HUDEP-2 (cell line): ENCODE results near the gene CLPTM1.
"Not testable (repeated sequence)": the region's sequence is repeated elsewhere in the genome, so short reads cannot be mapped to it uniquely, and the experiment has no call there.

Experiments
- DNase-seq, 76 experiments: peaks; one replicate each; lab custom pipeline; 2025; ENCODE audit not compliant: unreplicated experiment in 76 of 76; lab: John Stamatoyannopoulos, UW

CLPTM1 gene

DNA sequence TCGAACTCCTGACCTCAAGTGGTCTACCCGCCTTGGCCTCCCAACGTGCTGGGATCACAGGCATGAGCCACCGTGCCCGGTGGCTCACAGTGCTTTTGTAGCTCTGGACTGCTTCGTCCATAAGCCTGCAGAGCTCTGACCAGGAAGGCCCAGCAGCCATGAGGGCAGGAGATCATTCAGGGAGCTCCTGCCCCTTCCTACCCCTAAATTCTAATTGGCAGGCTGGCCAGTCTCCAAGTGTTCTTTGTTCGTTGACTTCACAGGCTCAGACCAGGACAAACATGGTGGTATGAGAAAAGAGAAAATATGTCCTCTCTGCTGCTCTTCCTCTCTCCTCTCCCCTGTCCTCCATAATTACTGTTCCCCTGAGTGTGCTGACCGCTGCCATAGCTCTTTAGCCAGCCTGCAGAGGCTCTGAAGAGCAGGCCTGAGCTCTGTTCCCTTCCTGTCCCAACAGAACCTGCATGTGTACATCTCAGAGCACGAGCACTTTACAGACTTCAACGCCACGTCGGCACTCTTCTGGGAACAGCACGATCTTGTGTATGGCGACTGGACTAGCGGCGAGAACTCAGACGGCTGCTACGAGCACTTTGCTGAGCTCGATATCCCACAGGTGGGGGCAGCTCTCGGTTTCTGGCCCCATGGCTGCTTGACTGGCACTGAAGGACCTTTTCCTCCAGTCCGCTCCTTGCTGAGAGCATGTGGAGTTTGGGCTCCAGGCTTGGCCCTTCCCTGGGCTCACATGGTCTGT lies 19.0 kb downstream of the CLPTM1 start:
- DNase-seq, result no peak

DNA sequence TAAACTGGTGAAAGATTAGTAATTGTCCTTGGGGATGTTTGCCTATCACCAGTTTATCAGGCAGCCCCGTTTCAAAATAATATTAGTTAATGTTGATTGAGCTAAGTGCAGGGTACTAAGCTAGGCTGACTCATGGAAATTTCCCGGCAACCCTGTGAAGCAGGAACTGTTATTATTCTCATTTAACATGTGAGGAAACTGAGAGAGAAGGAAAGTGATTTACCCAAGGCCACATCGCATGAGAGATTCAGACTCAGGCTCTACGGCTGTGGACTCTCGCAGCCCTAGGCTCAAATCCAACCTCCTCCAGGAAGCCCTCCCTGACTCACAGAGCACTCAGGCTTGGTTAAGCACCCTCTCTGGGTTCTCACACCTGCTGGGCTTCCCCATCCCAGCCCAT lies 19.7 kb downstream of the CLPTM1 start:
- no peak for DNase-seq

DNA sequence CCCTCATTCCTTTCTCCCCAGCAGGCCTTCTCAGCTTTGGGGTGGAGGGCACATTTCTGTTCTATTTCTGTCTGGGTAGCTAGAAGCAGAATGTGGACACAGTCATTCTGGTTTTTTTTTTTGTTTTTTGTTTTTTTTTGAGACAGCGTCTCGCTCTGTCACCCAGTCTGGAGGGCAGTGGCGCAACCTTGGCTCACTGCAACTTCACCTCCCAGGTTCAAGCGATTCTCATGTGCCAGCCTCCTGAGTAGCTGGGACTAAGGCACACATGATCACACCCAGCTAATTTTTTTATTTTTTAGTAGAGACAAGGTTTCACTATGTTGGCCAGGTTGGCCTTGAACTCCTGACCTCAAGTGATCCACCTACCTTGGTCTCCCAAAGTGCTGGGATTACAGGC lies 20.3 kb downstream of the CLPTM1 start:
- no peak for DNase-seq

DNA sequence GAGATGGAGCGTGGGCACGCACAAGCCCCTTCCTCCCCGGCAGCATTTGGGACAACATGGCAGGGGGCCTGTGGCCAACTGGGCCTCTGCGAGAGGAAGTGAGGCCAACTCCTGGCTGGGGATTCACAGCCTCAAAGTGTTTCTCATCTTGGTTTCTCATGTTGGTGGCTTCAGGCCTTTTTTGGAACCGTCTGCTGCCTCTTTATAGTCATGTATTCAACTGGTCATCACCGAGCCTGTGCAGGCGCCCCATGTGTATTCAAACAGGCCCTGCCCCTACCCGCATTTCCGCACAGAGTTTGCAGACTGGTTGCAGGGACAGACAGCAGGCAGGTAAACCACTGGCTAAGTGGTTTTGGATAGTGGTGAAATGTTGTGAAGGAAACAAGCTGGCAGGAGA lies 28.8 kb downstream of the CLPTM1 start:
- no peak for DNase-seq

DNA sequence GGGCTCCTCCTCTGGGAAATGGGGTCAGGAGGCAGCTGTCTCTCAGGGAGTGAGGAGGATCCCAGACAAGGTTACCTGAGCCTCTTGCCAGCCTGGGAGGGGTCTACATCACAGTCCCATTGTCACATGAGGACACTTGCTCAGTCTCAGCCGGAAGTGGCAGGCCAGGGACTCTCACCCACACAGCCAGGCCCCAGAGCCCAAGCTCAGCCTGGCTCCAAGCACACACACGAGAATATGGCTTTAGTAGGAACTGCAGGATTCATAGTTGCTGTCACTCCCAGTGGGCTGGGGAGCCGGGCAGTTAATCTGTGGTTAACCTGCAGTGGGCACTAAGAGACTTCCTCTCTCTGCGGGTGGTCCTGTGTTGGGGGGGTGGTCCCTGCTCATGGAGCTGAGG lies 30.3 kb downstream of the CLPTM1 start:
- DNase-seq, result no peak

DNA sequence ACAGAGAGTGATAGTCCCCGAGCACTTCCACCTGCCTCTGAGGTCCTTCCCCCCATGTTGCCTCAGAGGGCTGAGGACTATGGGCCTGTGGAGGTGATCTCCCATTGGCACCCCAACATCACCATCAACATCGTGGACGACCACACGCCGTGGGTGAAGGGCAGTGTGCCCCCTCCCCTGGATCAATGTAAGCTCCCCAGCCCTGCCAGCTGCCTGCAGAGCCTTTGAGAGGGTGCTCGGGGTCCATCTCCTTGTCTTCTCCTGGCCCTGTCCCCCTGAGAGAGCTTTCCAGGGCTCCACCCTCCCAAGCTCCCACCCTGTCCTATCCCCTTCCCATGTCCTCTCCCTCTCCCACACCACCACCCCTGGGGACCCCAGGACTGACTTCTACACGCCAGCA lies 31.2 kb downstream of the CLPTM1 start:
- no peak for DNase-seq

DNA sequence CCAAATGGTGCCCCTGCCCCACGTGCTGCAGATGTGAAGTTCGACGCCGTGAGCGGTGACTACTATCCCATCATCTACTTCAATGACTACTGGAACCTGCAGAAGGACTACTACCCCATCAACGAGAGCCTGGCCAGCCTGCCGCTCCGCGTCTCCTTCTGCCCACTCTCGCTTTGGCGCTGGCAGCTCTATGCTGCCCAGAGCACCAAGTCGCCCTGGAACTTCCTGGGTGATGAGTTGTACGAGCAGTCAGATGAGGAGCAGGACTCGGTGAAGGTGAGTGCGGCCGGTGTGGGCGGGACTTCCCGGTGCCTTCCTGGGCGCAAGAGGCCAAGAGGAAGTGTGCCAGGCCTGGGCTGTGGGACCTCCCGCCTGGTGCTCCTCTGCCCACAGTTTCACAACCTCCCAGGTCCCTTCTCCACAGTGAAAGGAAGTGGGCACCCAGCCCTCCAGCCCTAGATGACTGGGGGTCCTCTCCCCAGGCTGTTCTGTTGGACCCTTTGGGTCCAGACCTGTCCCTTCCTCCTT lies 32.0 kb downstream of the CLPTM1 start:
- DNase-seq, result no peak

DNA sequence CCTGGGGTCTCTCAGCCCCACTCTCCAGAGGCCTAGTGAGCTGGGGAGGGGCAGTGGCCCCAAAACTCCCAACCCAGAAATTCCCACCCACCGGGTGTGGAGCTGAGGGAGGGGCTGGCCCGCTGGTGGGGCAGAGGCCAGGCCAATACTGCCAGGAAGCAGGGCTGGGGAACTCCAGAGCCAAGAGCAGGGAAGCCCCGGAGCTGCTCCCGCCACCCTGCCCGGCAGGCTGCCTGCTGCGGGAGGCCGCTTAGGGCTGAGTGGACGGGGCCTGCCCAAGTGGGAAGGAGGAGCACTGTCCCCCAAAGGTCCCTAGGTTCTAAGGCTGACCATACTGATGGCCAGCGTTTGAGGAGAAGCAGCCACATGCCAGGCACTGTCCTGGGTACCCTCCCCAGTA lies 33.1 kb downstream of the CLPTM1 start:
- no peak for DNase-seq

DNA sequence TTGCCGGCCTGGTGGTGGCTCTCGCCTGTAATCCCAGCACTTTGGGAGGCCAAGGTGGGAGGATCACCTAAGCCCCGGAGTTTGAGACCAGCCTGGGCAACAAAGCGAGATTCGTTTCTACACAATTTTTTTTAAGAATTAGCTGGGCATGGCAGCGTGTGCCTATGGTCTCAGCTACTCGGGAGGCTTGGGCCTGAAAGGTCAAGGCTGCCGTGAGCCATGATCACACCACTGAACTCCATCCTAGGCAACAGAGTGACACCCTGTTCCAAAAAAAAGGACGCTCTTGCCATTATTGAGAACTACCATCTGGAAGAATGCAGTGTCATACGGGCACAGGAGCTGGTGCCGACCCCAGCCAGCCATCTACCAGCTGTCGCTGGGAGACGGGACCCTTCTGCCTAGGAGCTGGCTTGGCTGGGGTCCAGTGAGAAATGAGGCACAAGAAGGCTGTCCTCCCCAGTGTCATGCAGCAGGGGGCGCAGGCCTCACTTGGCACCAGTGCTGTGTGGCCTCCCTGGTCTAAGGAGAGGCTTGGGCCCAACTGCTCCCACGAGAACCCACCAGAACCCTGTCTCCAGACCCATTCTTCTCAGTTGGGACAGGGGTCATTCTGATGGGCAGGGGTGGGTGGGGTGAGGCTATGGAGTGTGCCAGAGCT lies 33.8 kb downstream of the CLPTM1 start:
- DNase-seq, result peak in 71 of 76 experiments; percentile 15 to 86 (median 67)

DNA sequence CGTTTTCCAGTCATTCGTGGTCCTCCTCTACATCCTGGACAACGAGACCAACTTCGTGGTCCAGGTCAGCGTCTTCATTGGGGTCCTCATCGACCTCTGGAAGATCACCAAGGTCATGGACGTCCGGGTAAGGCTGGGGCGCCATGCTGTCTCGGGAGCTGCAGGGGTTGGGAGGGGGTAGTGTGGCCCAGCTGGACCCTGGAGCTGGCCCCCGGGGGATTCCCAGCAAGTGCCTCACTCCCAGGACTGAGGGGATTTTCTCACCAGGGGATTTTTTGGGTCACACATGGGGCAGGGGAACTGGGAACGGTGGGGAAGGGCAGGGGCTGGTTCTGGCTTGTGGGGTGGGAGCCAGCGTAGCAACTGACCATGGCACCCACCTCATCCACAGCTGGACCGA lies 35.3 kb downstream of the CLPTM1 start:
- no peak for DNase-seq

DNA sequence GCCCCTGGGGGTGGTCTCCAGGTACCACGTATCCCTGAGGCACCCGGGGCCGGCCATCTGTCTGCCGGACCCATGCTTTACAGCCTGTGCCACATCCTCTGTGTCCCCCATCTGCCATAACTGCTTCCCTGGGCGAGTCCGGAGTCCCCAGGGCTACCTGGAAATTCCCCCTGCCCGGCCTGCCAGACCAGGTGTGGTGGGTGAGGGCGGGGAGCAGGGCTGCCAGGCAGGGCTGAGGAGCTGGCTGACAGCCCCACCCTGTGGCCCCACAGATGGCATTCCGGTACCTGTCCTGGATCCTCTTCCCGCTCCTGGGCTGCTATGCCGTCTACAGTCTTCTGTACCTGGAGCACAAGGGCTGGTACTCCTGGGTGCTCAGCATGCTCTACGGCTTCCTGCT lies 35.8 kb downstream of the CLPTM1 start:
- no peak for DNase-seq

DNA sequence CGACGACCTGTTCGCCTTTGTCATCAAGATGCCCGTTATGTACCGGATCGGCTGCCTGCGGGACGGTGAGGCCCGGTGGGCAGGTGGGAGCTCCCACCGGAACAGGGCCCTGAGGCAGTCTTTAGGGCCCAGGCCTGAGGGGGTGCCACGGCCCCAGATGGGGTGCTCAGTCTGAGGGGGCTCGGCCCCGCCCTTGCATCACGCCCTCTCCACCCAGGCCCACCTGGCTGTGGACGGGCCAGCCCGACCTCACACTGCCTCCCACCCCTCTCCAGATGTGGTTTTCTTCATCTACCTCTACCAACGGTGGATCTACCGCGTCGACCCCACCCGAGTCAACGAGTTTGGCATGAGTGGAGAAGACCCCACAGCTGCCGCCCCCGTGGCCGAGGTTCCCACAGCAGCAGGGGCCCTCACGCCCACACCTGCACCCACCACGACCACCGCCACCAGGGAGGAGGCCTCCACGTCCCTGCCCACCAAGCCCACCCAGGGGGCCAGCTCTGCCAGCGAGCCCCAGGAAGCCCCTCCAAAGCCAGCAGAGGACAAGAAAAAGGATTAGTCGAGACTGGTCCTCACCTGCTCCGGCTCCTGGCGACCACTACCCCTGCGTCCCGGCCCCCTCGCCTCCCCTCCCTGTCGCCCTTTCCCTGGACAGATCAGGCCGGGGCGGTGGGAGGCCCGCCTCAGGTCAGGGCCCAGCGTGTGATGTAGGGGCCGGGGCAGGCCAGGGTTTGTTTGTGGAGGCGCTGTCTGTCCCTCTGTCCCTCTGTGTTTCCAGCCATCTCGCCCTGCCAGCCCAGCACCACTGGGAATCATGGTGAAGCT lies 37.4 kb downstream of the CLPTM1 start:
- no peak for DNase-seq

DNA sequence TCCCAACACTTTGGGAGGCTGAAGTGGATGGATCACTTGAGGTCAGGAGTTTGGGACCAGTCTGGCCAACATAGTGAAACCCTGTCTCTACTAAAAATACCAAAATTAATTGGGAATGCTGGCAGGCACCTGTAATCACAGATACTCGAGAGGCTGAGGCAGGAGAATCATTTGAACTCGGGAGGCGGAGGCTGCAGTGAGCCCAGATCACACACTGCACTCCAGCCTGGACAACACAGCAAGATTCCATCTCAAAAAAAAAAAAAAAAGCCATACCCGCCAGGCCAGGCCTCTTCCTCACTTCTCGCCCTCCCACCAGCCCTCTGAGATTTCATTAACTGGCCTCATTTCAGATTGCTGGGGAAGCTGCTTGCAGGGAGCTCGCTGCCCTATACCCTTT lies 38.3 kb downstream of the CLPTM1 start:
- no peak for DNase-seq

DNA sequence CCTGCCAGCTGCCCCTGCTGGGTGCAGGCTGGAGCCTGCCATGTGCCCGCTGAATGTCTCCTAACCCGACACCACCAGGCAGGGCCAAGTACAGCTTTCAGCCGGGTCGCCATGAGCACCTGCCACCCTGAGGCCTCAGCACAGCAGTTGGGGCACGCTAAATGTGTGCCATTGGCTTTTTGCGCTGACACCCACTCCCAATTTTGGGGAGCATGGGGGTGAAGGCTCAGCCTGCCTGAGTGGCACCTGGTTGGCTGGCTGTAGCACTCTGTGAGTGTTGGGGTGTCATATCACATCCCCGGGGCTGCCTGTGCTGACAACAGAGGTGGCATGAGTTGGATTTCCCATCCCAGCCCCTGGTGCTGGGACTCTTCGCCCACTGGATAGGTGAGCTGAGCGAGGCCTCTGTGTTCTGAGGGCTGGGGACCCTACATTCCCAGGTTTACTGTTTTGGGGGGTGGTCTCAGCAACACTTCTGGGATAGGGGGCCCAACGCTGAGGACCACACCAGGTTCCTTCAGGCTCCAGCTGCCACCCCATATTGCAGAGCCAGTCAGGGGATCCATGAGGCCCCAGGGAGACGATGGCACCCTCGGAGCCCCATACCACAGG lies 38.9 kb downstream of the CLPTM1 start:
- DNase-seq, result no peak

DNA sequence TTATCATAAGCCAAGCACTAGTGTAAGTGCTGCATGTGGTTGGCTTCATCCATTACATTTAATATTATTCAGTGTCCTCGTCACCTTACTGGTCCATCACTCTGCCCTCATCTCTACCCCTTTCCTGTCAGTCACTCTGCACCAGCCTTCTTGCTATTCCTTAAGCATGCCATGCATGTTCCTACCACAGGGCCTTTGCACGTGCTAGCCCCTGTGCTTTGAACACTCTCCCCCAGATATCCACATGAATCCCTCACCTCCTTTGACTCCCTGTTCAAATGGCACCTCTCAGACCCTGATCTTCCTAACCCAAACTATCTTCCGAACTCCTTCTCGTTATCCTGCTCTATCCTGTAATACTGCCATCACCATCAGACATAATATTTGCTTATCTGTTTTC lies 42.8 kb downstream of the CLPTM1 start:
- no peak for DNase-seq

DNA sequence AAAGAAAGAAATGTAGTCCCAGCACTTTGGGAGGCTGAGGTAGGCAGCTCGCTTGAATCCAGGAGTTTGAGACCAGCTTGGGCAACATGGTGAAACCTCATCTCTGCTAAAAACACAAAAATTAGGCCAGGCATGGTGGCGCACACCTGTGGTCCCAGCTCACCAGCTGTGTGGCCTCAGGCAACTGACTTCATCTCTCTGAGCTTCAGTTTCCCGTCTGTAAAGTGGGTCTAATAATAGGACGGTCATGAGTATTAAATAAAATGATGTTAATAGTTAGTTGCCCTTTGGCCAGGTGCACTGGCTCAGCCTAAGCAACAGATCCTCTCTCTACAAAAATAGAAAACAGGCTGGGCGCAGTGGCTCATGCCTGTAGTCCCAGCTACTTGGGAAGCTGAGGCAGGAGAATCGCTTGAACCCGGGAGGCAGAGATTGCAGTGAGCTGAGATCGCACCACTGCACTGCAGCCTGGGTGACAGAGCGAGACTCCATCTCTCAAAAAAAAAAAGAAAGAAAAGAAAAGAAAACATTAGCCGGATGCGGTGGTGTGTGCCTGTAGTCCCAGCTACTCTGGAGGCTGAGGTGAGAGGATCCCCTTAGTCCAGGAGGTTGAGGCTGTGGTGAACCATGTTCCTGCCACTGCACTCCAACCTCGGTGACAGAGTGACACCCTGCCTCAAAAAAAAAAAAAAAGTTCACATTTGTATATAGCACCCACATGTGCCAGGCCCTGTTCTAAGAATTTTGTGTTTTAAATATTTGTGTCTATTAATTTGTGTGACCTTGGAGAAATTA lies 44.1 kb downstream of the CLPTM1 start:
- not testable (repeated sequence) for DNase-seq

DNA sequence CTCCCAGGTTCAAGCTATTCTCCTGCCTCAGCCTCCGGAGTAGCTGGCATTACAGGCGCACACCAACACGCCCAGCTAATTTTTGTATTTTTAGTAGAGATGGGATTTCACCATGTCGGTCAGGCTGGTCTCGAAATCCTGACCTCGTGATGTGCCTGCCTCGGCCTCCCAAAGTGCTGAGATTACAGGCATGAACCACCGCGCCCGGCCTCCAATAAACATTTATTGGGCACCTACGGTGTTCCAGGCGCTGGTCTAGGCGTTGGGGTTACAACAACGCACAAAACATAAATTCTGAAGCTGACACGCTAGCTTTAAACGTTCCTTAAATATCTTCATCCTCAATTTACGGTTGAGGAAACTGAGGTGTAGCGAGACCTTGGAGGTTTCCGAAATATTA lies 45.5 kb downstream of the CLPTM1 start:
- not testable (repeated sequence) for DNase-seq

DNA sequence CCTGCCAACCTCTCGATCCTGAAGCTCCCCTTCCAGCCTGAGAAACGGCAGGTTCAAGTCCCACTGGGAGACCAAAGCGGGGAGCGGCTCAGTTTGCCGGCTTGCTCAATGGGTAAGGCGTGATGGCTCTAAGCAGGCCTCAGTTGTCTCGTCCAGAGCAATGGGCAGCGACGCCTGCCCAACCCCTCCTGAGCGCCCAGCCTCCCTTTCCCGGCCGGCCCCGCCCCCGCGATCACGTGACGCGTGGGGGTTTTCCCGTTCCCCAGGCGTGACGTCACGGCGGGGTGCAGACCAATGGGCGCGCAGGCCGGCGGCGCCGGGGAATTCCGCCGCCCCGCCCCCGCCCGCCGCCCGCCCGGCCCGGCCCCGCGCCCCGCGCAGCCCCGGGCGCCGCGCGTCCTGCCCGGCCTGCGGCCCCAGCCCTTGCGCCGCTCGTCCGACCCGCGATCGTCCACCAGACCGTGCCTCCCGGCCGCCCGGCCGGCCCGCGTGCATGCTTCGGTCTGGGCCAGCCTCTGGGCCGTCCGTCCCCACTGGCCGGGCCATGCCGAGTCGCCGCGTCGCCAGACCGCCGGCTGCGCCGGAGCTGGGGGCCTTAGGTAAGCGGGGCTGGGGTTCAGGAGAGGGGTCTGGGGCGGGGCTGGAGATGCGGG lies 46.0 kb downstream of the CLPTM1 start, which contains the start of gene RELB:
Gene RELB, plus strand, starts transcription at position 378 of the 653 bp plus-strand sequence. Its CDS starts 116 bp downstream, at position 494.
- peak in 75 of 76 experiments; percentile 32 to 97 (median 90) for DNase-seq

DNA sequence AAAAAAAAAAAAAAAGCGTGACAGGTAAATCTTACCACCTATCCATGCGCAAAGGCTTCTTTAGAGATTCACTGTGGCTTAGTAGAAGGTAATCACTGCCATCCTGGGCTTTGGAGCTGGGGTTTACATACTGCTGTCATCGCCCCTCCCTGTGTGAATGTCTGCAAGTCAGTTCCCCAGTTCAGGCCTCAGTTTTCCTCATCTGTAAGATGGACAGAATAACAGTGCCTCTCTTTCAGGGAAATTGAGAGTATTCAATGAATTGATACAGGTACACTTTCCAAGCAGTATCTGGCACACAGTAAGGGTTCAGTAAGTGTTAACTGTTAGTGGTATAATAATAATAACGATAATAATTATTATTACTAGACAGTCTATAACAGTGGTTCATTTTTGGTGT lies 48.3 kb downstream of the CLPTM1 start:
- DNase-seq, result no peak
